ENCODE measurements around the gene TP73. TPM values are rescaled to one million over a fixed set of nuclear protein-coding genes. Genes with fewer than 3 reads are reported as not detected.
A peak's percentile ranks its signal among the peaks of the same experiment; 100 is the strongest.

Gene TP73
- total and polyA plus RNA-seq, 8 donors: 0.11 to 0.51 (median 0.28) TPM

- H3K4me3 ChIP-seq: peak overlapping the region in 2 of 4 donors; percentile 80 to 95
- intact Hi-C loops (cut with DNase I): no loop called here
- DNase-seq (peak in 3 of 6 donors; percentile 26 to 59 (median 48)), FAIRE-seq (no peak), ATAC-seq (no peak)
- H3K36me3 ChIP-seq: peaks cover 0 to 6% (median 0%) of the 10 kb centered on the region in 3 donors
- WGBS, 2 donors: 77 to 80% methylated on average over 25 of the region's 25 CpGs
- no peak for TF ChIP-seq CTCF (IDR thresholded peaks at IDR 0.05)
- no peaks in the 10 kb centered on the region for H3K9me3 ChIP-seq
- peaks cover 0 to 6% (median 0%) of the 10 kb centered on the region in 3 donors for H3K4me1 ChIP-seq
- H3K27me3 ChIP-seq: no peaks in the 10 kb centered on the region
- no peak overlapping the region for H3K27ac ChIP-seq
These were observed 93.5 kb downstream of the TP73 start for GRCh38 chr1:3745590-3746381.

- H3K9me3 ChIP-seq: no peaks in the 10 kb centered on the region
- no peaks in the 10 kb centered on the region for H3K27me3 ChIP-seq
- DNase-seq: peak in 1 of 6 donors; percentile 57
- H3K36me3 ChIP-seq: peaks cover 0 to 6% (median 0%) of the 10 kb centered on the region in 3 donors
- H3K4me1 ChIP-seq: peaks cover 0 to 6% (median 0%) of the 10 kb centered on the region in 3 donors
- no peak overlapping the region for H3K27ac ChIP-seq
- peak overlapping the region; percentile 80 to 95 (median 84) for H3K4me3 ChIP-seq
- peak in 2 of 4 donors; percentile 7 to 11 for ATAC-seq
- intact Hi-C loops (cut with DNase I): no loop called here
- WGBS, 2 donors: 14 to 17% methylated on average over 35 of the region's 35 CpGs
- no peak for TF ChIP-seq CTCF (IDR thresholded peaks at IDR 0.05)
- no peak for FAIRE-seq
These were observed 94.1 kb downstream of the TP73 start for GRCh38 chr1:3746389-3746829.

DNA sequence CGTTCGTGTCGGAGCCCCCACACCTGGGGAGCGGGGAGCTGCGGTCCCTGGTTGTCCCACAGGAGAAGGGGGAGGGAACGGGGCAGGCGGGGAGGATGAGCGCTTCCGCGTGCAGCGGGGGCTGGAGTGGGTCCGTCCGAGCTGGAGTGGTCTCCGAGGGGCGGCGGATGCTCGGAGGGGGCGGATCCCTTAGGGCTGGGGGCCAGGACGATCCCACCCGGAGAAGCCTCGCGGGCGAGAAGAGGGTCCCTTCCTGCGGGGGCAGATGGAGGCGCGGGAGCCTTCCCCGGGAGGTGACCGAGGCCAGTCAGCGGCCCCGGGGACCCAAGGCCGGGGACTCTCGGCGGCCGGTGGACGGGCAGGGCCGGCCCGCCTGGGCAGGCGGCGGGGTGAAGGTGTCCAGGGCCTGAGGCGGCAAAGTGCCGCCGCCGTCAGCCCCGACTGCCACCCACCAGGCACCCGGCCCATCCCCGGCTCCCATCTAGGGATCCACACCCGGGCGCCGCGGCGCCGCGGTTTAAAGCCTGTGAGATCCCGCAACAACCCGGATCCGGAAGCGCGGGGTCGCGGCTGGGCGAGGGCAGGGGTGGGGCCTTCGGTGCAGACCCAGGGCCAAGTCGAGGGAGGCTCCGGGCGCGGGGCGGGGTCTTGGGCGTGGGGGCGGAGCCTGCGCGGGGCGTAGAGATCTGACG lies 94.7 kb downstream of the TP73 start:
- peak overlapping the region in 2 of 4 donors; percentile 38 to 41 for H3K27ac ChIP-seq
- no peaks in the 10 kb centered on the region for H3K9me3 ChIP-seq
- H3K27me3 ChIP-seq: no peaks in the 10 kb centered on the region
- 1% methylated on average over 55 to 73 of the region's 73 CpGs for WGBS, 2 donors
- H3K4me3 ChIP-seq: peak overlapping the region; percentile 80 to 95 (median 84)
- H3K36me3 ChIP-seq: peaks cover 0 to 4% (median 0%) of the 10 kb centered on the region in 3 donors
- TF ChIP-seq CTCF (IDR thresholded peaks at IDR 0.05): no peak
- intact Hi-C loops (cut with DNase I): no loop called here
- H3K4me1 ChIP-seq: peaks cover 0 to 6% (median 0%) of the 10 kb centered on the region in 3 donors
- FAIRE-seq (no peak), ATAC-seq (peak; percentile 99 to 100 (median 100)), DNase-seq (peak; percentile 91 to 99 (median 94))

- peaks cover 0 to 6% (median 0%) of the 10 kb centered on the region in 3 donors for H3K4me1 ChIP-seq
- no peaks in the 10 kb centered on the region for H3K9me3 ChIP-seq
- H3K27ac ChIP-seq: no peak overlapping the region
- TF ChIP-seq CTCF (IDR thresholded peaks at IDR 0.05): no peak
- DNase-seq: no peak
- intact Hi-C loops (cut with DNase I): no loop called here
- no peaks in the 10 kb centered on the region for H3K36me3 ChIP-seq
- WGBS, 2 donors: 27 to 29% methylated on average over 6 of the region's 6 CpGs
- H3K27me3 ChIP-seq: no peaks in the 10 kb centered on the region
- H3K4me3 ChIP-seq: peak overlapping the region; percentile 80 to 95 (median 84)
- no peak for FAIRE-seq
- ATAC-seq: no peak
These were observed 95.2 kb downstream of the TP73 start for GRCh38 chr1:3747522-3747848.
